Suprapubic skin (tissue), 4 donors: ENCODE data around the gene ZNF629. TPM values are rescaled to one million over a fixed set of nuclear protein-coding genes. Genes with fewer than 3 reads are reported as not detected.

Experiments
- DNase-seq, 2 donors: peaks; one replicate each; pipeline ENCODE4 v3.0.0-alpha.2; 2019; ENCODE audit warnings: low spot score in 2 of 2
- H3K27ac ChIP-seq: fragments of 200-600 bp; sonication (generic); one replicate; pipeline ENCODE4 v1.5.1; 2019
- H3K27me3 ChIP-seq: fragments of 200-600 bp; sonication (generic); one replicate; pipeline ENCODE4 v1.5.1; 2019
- H3K36me3 ChIP-seq: fragments of 200-600 bp; sonication (generic); one replicate; pipeline ENCODE4 v1.5.1; 2019
- H3K4me1 ChIP-seq: fragments of 200-600 bp; sonication (generic); one replicate; pipeline ENCODE4 v1.5.1; 2019
- H3K4me3 ChIP-seq: fragments of 200-600 bp; sonication (generic); one replicate; pipeline ENCODE4 v1.5.1; 2019; ENCODE audit warnings: mild to moderate bottlenecking
- H3K9me3 ChIP-seq: fragments of 200-600 bp; sonication (generic); one replicate; pipeline ENCODE4 v1.5.1; 2019
- CTCF ChIP-seq, 2 donors: fragments of 200-600 bp in 1 of 2; fragments of 450-650 bp in 1 of 2; sonication (generic) in 1 of 2; IDR thresholded peaks; one replicate each; pipeline ENCODE4 v1.5.1; 2016 to 2019; ENCODE audit warnings: antibody characterized with exemption in 2 of 2, mild to moderate bottlenecking in 1 of 2, moderate library complexity in 1 of 2
- EP300 ChIP-seq: sonication (generic); formaldehyde crosslinking; IDR thresholded peaks from one replicate; pipeline ENCODE4 v1.6.1; 2017; ENCODE audit warnings: antibody characterized with exemption
- POLR2A ChIP-seq, 2 donors: fragments of 450-650 bp; IDR thresholded peaks; one replicate each; pipeline ENCODE4 v1.6.1; 2017; ENCODE audit warnings: antibody characterized with exemption in 2 of 2, mild to moderate bottlenecking in 2 of 2, moderate library complexity in 2 of 2
- POLR2AphosphoS5 ChIP-seq, 3 donors: sonication (generic); formaldehyde crosslinking; IDR thresholded peaks; one replicate each; pipeline ENCODE4 v1.6.1; 2017; ENCODE audit warnings: antibody characterized with exemption in 3 of 3
- WGBS: methylation state at CpG from one replicate; pipeline ENCODE4 v1.1.5; 2018; 5-methylcytosine and 5-hydroxymethylcytosine counted together
- total RNA-seq, 4 donors: library from RNA; depleted of rRNA; stranded (reverse); fragments of >200 nt; gene quantifications; one replicate each; pipeline ENCODE4 v1.1.0, GENCODE V29; 2016

ZNF629 gene
- total RNA-seq, 4 donors from 2014 or later: 11.5 to 22.9 (median 16.1) TPM

- peaks cover 8% of the 10 kb centered on the region for H3K4me1 ChIP-seq
- peaks cover 66% of the 10 kb centered on the region for H3K36me3 ChIP-seq
- no peaks in the 10 kb centered on the region for H3K27me3 ChIP-seq
- 84% methylated on average over 4 of the region's 4 CpGs for WGBS
- no peak for DNase-seq
- no peak overlapping the region for H3K4me3 ChIP-seq
- H3K27ac ChIP-seq: no peak overlapping the region
- no peak for TF ChIP-seq POLR2A (IDR thresholded peaks at IDR 0.05)
- TF ChIP-seq POLR2AphosphoS5 (IDR thresholded peaks at IDR 0.05): no peak
- no peak for TF ChIP-seq EP300
- TF ChIP-seq CTCF (IDR thresholded peaks at IDR 0.05): no peak
- no peaks in the 10 kb centered on the region for H3K9me3 ChIP-seq
These were observed 33.4 kb downstream of the ZNF629 start for GRCh38 chr16:30753596-30753995.

DNA sequence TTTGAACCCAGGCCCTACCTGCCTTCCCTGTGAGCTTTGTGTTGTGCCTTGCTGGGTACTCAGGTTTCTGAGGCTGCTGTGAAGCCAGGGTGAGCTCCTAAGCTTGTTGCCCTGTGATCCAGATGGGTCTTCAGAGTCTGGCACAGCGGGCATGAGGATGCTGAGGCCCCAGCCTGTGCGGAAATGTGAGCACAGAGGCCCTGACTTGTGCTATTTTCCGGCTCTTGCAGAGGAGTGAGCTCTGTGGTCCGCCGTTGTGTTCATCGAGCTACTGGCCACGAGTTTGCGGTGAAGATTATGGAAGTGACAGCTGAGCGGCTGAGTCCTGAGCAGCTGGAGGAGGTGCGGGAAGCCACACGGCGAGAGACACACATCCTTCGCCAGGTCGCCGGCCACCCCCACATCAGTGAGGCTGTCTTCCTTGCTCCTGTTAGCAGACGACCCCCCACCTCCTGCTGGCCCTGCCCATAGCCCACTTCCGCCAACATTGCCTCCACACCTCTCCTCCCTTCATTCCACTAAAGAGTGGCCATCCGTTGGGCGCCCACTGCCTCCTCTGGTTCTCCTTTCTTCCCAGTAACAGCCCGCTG lies 36.0 kb downstream of the ZNF629 start:
- peak in 1 of 2 donors; percentile 55 for DNase-seq
- H3K4me3 ChIP-seq: no peak overlapping the region
- H3K36me3 ChIP-seq: peaks cover 50% of the 10 kb centered on the region
- TF ChIP-seq POLR2A (IDR thresholded peaks at IDR 0.05): no peak
- TF ChIP-seq EP300: no peak
- TF ChIP-seq POLR2AphosphoS5 (IDR thresholded peaks at IDR 0.05): no peak
- no peak for TF ChIP-seq CTCF (IDR thresholded peaks at IDR 0.05)
- no peaks in the 10 kb centered on the region for H3K9me3 ChIP-seq
- H3K27ac ChIP-seq: no peak overlapping the region
- 92% methylated on average over 11 of the region's 20 CpGs for WGBS
- H3K4me1 ChIP-seq: peaks cover 19% of the 10 kb centered on the region
- no peaks in the 10 kb centered on the region for H3K27me3 ChIP-seq

- no peak overlapping the region for H3K4me3 ChIP-seq
- DNase-seq: no peak
- no peak overlapping the region for H3K27ac ChIP-seq
- H3K27me3 ChIP-seq: no peaks in the 10 kb centered on the region
- H3K9me3 ChIP-seq: no peaks in the 10 kb centered on the region
- TF ChIP-seq EP300 (no peak), CTCF (IDR thresholded peaks at IDR 0.05) (no peak), POLR2AphosphoS5 (IDR thresholded peaks at IDR 0.05) (no peak), POLR2A (IDR thresholded peaks at IDR 0.05) (no peak)
- H3K36me3 ChIP-seq: peaks cover 47% of the 10 kb centered on the region
- H3K4me1 ChIP-seq: peaks cover 19% of the 10 kb centered on the region
- WGBS: 90% methylated on average over 4 of the region's 4 CpGs
These were observed 36.8 kb downstream of the ZNF629 start for GRCh38 chr16:30750201-30750600.

DNA sequence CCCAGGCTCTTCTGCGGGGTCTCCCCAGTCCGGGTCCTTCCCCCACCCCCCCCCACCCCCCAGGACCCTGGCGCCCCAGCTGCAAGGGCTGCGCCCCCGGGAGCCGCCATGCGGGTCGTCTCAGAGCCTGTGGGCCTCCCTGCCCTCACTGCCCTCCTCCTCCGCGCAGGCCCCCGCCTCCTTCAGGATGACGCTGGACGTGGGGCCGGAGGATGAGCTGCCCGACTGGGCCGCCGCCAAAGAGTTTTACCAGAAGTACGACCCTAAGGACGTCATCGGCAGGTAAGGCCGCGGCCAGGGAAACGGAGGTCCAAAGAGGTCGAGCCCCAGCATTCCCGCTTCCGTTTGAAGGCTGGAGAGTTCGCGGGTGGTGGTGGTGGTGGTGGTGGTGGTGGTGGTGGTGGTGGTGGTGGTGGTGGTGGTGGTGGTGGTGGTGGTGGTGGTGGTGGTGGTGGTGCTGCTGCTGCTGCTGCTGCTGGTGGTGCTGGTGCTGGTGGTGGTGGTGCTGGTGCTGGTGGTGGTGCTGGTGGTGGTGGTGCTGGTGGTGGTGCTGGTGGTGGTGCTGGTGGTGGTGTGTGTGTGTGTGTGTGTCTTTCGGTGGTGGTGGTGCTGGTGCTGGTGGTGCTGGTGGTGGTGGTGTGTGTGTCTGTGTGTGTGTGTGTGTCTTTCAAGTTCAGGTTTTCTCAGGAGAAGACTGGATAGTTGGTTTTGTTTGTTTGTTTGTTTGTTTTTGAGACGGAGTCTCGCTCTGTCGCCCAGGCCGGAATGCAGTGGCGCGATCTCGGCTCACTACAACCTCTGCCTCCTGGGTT lies 38.2 kb downstream of the ZNF629 start:
- Histone ChIP-seq H3K36me3 (peaks cover 43% of the 10 kb centered on the region), H3K27me3 (no peaks in the 10 kb centered on the region), H3K4me1 (peaks cover 19% of the 10 kb centered on the region), H3K4me3 (peak overlapping the region; percentile 98), H3K27ac (peak overlapping the region; percentile 84), H3K9me3 (no peaks in the 10 kb centered on the region)
- TF ChIP-seq EP300: no peak
- TF ChIP-seq CTCF (IDR thresholded peaks at IDR 0.05): no peak
- no peak for TF ChIP-seq POLR2AphosphoS5 (IDR thresholded peaks at IDR 0.05)
- WGBS: 57% methylated on average over 11 of the region's 36 CpGs
- DNase-seq: peak in 1 of 2 donors; percentile 79
